Progenitor cell of endocrine pancreas (in vitro differentiated cells): ENCODE data around the gene SLC39A11. TPM values are rescaled to one million over a fixed set of nuclear protein-coding genes. Genes with fewer than 3 reads are reported as not detected.

Experiments used
- DNase-seq: peaks from one replicate; pipeline ENCODE4 v3.0.0; 2021; ENCODE audit warnings: low spot score; ENCODE audit not compliant: unreplicated experiment
- H3K27ac Mint-ChIP-seq: 2 replicates; pipeline ENCODE4 v1.8.0; 2021; ENCODE audit warnings: mild to moderate bottlenecking, moderate library complexity, mixed read lengths
- H3K27me3 Mint-ChIP-seq: 2 replicates; pipeline ENCODE4 v1.8.0; 2021; ENCODE audit warnings: mixed read lengths
- H3K36me3 Mint-ChIP-seq: 2 replicates; pipeline ENCODE4 v1.8.0; 2022; ENCODE audit warnings: mixed read lengths; ENCODE audit not compliant: insufficient read depth
- H3K4me1 Mint-ChIP-seq: 2 replicates; pipeline ENCODE4 v1.8.0; 2021; ENCODE audit warnings: low read depth, mixed read lengths
- H3K4me3 Mint-ChIP-seq: 2 replicates; pipeline ENCODE4 v1.8.0; 2021; ENCODE audit warnings: low read depth, mild to moderate bottlenecking, moderate library complexity, mixed read lengths
- H3K9me3 Mint-ChIP-seq: 2 replicates; pipeline ENCODE4 v1.8.0; 2021; ENCODE audit warnings: low read depth, mixed read lengths
- total RNA-seq: library from RNA; stranded (reverse); gene quantifications from 2 replicates; pipeline ENCODE4 v1.2.1, GENCODE V29; 2021
- TF ChIP-seq, protein P1 (sequence below): fragments of 200-600 bp; sonication (generic); IDR thresholded peaks from one replicate; pipeline ENCODE4 v1.5.0; 2021; ENCODE audit warnings: antibody characterized with exemption, mild to moderate bottlenecking; ENCODE audit not compliant: unreplicated experiment

SLC39A11 gene
- total RNA-seq, 1 donor from 2014 or later = 20.5 TPM

DNA sequence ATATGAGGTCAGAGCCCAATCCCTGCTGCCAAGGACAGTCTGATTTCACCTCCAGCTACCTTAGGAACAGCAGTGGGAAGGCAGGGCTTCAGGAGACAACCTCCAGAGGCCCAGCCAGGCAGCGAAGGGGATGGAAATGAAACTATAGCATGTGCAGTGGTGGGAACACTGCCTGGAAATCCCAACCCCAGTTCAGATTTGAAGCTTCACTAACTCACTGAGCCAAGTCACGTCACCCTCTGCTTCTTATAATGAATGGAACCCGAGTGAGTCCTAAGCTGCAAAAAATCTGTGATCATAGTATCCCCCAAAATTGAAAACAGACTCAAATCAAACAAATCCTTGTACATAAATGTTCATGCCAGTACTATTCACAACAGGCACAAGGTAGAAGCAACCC is 36.0 kb upstream of the SLC39A11 start:
- H3K27ac Mint-ChIP-seq = no peak overlapping the region
- H3K4me3 Mint-ChIP-seq = no peak overlapping the region
- peaks cover 23% of the 10 kb centered on the region for H3K27me3 Mint-ChIP-seq
- no peak for DNase-seq
- H3K9me3 Mint-ChIP-seq = no peaks in the 10 kb centered on the region
- TF ChIP-seq, protein P1, sequence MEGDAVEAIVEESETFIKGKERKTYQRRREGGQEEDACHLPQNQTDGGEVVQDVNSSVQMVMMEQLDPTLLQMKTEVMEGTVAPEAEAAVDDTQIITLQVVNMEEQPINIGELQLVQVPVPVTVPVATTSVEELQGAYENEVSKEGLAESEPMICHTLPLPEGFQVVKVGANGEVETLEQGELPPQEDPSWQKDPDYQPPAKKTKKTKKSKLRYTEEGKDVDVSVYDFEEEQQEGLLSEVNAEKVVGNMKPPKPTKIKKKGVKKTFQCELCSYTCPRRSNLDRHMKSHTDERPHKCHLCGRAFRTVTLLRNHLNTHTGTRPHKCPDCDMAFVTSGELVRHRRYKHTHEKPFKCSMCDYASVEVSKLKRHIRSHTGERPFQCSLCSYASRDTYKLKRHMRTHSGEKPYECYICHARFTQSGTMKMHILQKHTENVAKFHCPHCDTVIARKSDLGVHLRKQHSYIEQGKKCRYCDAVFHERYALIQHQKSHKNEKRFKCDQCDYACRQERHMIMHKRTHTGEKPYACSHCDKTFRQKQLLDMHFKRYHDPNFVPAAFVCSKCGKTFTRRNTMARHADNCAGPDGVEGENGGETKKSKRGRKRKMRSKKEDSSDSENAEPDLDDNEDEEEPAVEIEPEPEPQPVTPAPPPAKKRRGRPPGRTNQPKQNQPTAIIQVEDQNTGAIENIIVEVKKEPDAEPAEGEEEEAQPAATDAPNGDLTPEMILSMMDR = no peak
- no peaks in the 10 kb centered on the region for H3K36me3 Mint-ChIP-seq
- no peaks in the 10 kb centered on the region for H3K4me1 Mint-ChIP-seq

DNA sequence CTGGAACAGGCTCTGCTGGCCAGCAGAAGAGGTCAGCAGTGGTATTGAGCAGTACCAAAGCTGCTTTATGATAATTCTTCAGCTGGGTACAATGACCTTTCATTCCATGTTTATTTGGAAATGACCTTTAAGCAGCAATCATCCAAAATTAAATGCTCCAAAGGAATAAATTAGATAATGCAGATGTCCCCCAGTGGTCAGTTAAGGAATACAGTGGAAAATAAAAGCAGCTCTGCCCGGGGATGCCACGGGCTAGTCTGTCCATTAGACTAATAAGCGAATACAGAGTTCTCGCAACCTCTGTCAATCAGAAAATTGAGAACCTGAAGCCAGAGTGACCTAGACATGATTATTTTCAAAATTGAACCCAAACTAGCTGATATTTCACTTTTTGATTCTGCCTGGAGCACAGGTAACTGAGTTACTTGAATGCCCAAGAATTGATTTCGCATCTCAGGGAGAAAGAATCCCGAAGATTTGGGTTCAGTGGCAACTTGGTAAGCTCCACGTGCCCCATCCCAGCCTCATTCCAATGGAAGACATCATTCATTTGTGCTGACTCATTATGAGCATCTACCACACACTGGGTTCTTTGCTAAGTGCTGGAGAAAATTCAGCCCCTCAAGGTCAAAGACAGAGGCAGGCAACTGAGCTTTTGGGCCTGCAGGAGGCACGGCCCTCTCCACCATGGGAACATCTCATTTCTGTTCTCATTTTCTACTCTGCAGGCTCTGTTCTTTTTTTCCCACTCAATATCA is 34.4 kb upstream of the SLC39A11 start:
- Mint-ChIP-seq H3K4me1 (peaks cover 4% of the 10 kb centered on the region), H3K27ac (no peak overlapping the region), H3K4me3 (no peak overlapping the region), H3K27me3 (peaks cover 28% of the 10 kb centered on the region), H3K9me3 (no peaks in the 10 kb centered on the region), H3K36me3 (no peaks in the 10 kb centered on the region)
- DNase-seq = no peak
- TF ChIP-seq, protein P1 = no peak

DNA sequence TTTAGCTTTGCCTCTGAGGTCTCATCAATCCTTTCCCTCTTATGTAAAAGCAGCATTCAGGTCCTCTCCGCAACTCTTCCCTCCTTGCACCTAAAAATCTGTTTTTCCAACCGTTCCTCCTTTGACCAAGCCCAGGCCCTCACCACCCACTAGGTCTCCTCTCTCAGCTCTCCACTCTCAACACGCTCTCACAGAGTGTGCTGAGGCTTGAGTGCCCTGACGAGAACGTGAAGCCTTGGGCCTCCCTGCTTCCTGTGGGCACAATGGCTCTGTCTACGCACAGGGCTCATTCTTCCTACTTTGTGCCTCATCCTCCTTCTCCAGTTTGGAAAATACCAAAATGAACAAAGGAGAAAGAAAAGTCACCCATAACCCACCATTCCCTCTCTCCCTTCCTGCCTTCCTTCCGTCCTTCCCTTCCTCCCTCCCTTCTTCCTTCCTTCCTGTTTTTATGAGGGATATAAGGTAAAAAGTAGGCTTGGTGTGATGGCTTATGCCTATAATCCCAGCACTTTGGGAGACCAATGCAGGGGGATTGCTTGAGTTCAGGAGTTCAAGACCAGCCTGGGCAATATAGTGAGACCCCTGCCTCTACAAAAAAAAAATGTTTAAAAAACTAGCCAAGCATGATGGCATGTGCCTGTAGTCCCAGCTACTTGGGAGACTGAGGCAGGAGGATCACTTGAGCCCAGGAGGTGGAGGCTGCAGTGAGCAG is 31.3 kb upstream of the SLC39A11 start:
- no peak for DNase-seq
- peaks cover 32% of the 10 kb centered on the region for H3K27me3 Mint-ChIP-seq
- peaks cover 4% of the 10 kb centered on the region for H3K4me1 Mint-ChIP-seq
- no peak overlapping the region for H3K4me3 Mint-ChIP-seq
- no peaks in the 10 kb centered on the region for H3K9me3 Mint-ChIP-seq
- TF ChIP-seq, protein P1 = no peak
- H3K36me3 Mint-ChIP-seq = no peaks in the 10 kb centered on the region
- H3K27ac Mint-ChIP-seq = no peak overlapping the region

DNA sequence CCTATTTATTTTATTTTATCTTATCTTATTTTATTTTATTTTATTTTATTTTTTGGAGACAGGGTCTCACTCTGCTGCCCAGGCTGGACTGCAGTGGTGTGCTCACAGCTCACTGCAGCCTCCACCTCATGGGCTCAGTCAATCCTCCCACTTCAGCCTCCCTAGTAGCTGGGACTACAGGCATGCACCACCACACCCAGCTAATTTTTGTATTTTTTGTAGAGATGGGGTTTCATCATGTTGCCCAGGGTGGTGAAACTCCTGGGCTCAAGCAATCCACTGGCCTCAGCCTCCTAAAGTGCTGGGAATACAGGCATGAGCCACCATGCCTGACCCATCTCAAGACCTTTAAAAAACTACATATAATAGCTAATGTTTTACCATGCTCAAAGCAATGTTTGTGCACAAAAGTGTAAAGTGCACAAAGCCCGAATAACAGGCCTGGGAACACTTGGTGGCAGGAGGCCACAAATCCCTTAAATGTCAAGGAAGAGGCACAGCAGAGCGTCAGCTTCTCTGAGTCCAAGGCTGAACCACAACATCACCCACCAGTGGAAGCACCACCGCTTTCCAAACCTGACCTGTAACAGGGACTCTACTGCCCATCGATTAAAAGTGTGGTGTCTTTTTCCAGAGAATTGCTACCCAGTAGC is 30.6 kb upstream of the SLC39A11 start:
- Mint-ChIP-seq H3K27ac (no peak overlapping the region), H3K9me3 (no peaks in the 10 kb centered on the region), H3K27me3 (peaks cover 32% of the 10 kb centered on the region), H3K36me3 (no peaks in the 10 kb centered on the region), H3K4me1 (peaks cover 4% of the 10 kb centered on the region), H3K4me3 (no peak overlapping the region)
- TF ChIP-seq, protein P1 = no peak
- no peak for DNase-seq

DNA sequence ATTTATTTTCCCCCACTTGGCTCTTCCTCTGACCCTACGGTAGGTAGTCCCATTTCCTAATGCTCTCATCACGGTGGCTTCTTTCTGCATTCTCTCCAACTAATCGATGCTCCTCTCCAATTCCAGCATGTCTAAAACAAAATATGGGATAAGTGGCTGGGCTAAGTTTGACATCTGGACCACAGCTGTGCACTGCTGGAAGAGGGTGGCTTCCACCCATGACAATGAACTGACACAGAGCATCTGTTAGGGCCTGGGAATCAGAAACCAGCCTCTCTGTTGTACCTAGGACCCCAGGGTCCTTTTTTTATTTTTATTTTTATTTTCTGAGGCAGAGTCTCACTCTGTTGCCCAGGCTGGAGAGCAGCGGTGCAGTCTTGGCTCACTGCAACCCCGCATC is 29.0 kb upstream of the SLC39A11 start:
- Mint-ChIP-seq H3K4me3 (no peak overlapping the region), H3K4me1 (peaks cover 4% of the 10 kb centered on the region), H3K27me3 (peaks cover 34% of the 10 kb centered on the region), H3K27ac (no peak overlapping the region), H3K9me3 (no peaks in the 10 kb centered on the region), H3K36me3 (no peaks in the 10 kb centered on the region)
- no peak for DNase-seq
- TF ChIP-seq, protein P1 = no peak
